ENCODE data around the gene SUMO4. TPM values are rescaled to one million over a fixed set of nuclear protein-coding genes. Genes with fewer than 3 reads are reported as not detected.

The SUMO4 gene
- total RNA-seq, 1 experiment from 2014 or later, result 0.38 TPM

Other genes with a start within 250 kb of the SUMO4 start
- gene TAB2, start 82.5 kb upstream of the SUMO4 start, total RNA-seq (2014; rRNA removed; shearing (Covaris generic)), result 20.9 and 26.6 TPM in 2 replicates
- gene ZC3H12D, start 84.8 kb downstream of the SUMO4 start, total RNA-seq (2014; rRNA removed; shearing (Covaris generic)), result 0.03 TPM in 1 of 2 replicates, not detected in the other
- gene PPIL4, start 145.8 kb downstream of the SUMO4 start, total RNA-seq (2014; rRNA removed; shearing (Covaris generic)), result 30.8 and 35.2 TPM in 2 replicates
- gene GINM1, start 166.1 kb downstream of the SUMO4 start, total RNA-seq (2014; rRNA removed; shearing (Covaris generic)), result 61.0 and 66.3 TPM in 2 replicates
- 33.1 and 40.7 TPM in 2 replicates for gene KATNA1, start 248.5 kb downstream of the SUMO4 start, total RNA-seq (2014; rRNA removed; shearing (Covaris generic))